GM18873 (cell line): ENCODE measurements around the gene VEZT.

Experiments
- ATAC-seq: cut with Tn5 transposase; IDR thresholded peaks from one replicate; pipeline ENCODE4 v1.9.1; 2021; ENCODE audit warnings: mild to moderate bottlenecking, moderate library complexity, moderate number of reproducible peaks; ENCODE audit not compliant: unreplicated experiment, low FRiP score

VEZT gene

DNA sequence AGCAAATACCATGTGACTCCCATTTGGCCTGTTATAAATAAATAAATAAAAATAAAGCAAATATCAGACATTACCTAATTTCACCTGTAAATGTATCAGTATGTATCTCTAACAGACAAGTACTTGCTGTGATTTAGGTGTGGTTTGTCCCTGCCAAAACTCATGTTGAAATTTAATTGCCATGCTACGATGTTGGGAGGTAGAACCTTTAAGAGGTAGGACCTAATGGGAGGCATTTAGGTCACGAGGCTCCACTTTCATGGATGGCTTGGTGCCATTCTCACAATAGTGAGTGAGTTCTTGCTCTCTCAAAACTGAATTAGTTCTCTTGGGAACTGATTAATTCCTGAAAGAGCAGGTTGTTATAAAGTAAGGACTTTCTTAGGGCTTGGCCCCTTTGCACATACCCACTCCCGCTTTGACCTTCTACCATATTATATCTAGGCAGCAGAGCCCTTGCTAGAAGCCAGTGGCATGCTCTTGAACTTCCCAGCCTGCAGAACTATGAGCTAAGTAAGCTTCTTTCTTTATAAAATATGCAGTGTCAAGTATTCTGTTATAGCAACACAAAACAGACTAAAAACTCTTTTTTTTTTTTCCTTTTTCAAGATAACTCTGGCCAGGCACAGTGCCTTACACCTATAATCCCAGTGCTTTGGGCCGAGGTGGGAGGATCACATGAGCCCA lies 26.0 kb downstream of the VEZT start:
- ATAC-seq: no peak

DNA sequence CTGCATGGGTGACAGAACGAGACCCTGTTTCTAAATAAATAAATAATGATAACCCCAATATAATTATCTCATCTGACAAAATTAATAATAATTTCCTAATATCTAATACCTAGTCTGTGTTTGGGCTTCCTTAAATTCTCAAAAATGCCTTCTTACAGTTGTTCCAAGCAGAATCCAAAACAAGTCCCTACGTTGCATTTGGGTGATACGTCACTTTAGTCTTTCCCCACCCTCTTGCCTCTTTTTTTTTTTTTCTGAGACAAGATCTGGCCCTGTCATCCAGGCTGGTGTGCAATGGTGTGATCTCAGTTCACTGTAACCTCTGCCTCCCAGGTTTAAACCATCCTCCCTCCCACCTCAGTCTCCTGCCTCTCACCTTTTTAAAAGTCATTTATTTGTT lies 26.7 kb downstream of the VEZT start:
- ATAC-seq: no peak

DNA sequence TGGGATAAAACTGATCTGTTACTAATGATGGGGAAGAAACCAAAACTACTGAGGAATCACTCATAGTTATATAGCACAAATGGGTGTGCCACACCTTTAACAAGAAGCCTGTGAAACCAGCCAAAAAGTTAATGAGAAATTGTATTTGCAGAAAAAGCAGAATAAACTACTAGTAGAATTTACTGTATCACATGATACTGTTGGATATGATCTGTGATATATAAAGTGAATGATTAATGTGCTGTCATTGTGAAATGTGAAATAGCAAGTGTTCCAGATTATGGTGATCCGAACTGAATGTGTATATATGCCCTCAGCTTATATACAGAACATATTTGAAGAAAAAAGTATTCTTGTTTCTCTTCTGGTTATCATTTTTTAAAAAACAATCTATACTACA lies 30.5 kb downstream of the VEZT start:
- ATAC-seq: no peak

DNA sequence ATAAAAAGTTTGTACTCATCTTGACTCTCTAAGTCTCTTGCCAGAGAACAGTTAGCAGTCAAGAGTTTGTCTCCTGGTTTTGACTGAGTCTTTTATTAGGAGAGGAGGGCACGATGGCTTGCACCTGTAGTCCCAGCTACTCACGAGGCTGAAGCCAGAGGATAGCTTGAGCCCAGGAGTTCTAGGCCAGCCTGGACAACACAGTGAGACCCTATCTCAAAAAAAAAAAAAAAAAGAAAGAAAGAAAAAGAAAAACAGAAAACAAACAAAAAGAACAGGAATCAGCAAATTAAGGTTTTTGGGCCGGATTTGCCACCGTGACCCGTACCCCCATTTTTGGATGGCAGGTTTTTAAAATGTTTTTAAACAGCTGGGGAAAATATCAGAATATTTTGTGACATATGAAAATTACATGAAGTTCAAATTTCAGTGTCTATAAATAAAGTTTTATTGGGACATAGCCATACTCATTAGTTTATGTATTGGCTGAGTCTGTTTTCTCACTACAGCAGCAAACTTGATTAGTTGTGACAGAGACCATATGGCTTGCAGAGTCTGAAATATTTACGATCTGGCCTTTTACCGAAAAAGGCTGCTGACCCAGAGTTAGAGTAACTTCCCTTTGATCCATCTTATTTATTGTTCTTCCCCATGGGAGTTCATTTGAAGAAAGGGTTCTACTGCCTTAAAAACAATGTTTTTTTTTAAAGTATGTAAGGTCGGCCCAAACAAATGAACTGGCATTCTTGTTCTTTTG lies 31.2 kb downstream of the VEZT start:
- ATAC-seq: no peak

DNA sequence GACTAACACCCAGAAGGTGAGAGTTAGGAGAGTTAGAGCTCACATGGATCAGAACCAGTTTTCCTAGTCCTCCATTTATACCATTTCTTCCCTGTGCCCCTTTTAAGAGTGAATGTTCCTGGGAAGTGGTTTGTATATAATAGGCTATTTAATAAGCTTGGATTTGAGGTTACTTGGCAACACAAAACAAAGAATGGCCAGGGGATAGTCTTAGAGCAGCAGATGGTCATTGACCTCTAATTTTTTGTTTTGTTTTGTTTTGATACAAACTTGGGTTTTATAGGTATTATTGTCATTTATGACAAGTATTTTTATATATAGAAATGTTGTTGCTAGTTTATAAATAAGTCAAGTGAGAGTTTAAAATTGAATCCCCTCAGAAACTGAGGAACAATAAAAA lies 35.8 kb downstream of the VEZT start:
- ATAC-seq: no peak

DNA sequence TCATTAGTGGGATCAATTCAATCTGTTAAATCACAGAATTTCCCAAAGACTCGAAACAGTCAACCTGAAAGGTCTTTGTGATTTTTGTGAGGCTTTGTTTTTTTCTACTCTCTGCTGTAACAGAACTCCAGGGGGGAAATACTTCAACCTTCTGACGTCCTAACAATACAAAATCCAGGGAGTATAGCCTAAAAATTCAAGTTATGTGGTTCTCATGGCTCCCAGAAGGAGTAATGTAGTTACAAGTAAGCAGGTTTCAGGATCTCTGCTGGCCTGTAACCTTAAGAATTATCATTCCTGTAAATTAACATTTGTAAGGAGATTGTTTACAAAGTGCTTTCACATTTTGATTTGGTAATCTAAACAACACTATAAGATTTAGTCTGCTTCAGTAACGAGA lies 39.9 kb downstream of the VEZT start:
- no peak for ATAC-seq

DNA sequence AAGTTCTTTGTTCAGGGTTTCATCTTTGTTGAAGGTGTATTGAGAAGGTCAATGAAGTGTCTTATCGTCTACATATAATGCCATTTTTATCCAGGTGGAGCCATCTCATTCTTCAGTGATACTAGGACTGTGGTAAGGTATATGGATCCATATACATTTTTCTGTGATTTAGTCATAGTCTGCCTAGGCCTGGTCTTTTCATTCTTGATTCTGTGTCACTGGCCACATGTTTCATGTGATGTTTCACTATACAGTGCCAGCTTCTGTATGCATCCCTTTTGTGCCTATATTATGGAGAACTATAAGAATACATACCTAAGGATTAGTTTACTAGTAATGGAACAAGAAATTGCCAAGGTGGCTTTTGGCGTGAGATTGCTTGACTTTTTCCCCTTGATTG lies 40.5 kb downstream of the VEZT start:
- ATAC-seq: no peak

DNA sequence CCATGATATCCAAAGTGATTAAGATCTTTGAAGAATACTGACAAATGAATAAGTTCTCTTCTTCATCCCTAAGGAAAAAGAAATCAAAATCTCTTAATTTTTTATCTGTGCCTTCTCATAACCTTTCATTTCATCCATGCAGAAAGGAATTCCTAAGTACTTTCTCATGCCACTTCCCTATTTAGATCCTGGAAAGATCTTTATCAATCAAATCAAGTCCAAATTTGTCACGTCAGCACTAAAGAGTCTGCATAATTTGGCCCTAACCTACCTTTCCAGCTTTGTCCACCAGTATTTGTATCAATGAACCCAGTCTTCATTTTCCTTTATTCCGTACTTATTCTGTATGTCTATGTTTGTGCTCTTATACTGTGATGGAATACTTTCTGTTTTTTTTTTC lies 41.2 kb downstream of the VEZT start:
- no peak for ATAC-seq

DNA sequence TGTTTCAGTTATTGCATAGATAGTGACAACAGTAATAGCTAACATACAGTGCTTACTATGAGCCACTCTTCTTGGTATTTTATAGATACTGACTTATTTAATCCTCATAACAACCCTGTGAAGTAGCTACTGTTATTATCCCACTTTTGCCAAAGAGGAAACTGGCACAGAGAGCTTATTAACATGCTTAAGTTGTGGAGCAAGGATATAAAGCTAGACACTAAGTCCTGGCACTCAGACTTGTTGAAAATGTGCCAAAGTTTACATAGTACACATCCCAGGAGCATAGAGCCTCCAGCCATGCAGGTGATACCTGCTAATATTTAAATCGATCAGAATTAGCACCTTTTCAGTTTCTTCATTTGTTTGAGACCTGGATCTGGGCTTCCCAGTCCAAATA lies 41.8 kb downstream of the VEZT start:
- no peak for ATAC-seq

DNA sequence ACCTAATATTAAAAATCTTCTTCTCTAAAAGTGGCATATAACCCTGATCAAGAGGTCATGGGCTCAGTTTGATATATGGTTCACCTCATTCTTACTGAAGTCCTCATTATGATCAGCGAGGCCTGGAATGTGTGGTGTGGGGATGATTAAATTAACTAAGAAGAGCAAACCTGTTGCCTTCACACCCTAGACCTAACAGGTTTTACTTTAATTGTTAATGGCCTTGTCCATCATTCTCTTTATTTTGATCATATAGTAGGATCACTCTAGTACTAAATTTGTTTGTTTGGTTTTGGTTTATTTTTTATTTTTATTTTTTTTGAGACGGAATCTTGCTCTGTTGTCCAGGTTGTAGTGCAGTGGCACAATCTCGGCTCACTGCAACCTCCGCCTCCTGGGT lies 43.5 kb downstream of the VEZT start:
- ATAC-seq: no peak

DNA sequence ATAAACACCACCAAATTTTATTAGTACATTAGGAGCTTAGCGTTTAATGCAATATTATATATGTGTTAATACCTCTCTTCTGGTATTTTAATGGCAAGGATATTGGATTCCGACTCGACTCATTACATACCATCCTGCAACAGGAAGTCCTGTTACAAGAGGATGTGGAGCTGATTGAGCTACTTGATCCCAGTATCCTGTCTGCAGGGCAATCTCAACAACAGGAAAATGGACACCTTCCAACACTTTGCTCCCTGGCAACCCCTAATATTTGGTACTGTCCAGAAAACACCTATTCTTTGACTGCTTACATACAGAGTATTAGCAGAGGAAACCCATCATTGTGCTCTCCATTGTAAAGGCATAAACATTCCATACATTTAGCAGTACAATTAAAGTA lies 45.2 kb downstream of the VEZT start:
- no peak for ATAC-seq

DNA sequence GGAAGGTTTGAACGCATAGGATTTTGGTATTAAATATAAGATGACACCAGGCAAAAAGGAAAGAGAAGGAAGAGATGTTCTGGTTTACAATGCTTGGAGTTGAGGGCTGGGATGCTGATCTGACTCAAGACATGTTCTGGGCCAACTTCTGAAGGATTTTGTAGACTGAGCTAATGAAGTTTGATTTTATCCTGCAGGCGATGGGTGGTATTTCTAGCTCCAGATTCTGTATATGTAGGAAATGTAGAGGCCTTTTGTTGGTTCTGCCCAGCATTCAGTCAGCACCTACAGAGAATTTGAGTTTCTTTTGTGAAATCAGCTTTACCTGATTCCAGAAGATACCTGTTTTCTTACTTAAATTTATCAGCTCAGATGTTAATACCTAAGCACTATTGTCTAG lies 48.2 kb downstream of the VEZT start:
- ATAC-seq: no peak

DNA sequence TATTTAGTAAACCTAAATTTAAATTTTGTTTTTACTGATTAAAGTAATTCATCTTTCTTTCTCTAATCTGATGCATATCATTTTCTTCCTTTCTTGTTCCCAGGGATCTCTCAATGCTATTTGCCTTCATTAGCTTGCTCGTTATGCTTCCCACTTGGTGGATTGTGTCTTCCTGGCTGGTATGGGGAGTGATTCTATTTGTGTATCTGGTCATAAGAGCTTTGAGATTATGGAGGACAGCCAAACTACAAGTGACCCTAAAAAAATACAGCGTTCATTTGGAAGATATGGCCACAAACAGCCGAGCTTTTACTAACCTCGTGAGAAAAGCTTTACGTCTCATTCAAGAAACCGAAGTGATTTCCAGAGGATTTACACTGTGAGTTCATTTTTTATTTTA lies 48.6 kb downstream of the VEZT start:
- no peak for ATAC-seq

DNA sequence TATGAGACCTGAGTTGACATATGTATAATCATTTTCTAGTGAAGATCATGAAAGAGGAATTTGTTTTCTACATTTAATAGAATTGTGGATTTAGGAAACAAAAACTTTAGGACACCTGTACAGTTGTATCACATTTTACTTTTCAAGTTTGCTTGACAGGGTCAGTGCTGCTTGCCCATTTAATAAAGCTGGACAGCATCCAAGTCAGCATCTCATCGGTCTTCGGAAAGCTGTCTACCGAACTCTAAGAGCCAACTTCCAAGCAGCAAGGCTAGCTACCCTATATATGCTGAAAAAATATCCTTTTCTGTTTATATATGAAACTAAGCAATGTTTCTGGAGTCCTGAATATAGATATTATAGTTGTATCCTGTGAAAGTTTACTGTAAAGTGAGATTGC lies 52.3 kb downstream of the VEZT start:
- no peak for ATAC-seq

DNA sequence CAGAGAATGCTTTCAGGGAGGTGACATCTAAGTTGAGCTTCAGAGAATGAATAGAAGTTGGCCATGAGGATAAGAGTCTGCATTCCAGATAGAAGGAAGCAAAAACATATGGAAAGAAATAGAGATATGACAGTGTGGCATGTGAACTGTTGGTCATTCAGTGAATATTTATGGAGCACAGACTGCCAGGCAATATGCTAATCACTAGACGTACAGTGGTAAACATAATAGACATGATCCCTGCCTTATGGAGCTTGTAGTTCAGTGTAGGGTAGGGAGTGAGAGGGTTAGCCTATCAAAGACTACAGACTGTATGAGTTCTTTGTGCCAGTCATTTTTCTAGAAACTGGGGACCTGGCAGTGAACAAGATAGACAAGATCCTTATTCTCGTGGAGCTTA lies 53.9 kb downstream of the VEZT start:
- no peak for ATAC-seq

DNA sequence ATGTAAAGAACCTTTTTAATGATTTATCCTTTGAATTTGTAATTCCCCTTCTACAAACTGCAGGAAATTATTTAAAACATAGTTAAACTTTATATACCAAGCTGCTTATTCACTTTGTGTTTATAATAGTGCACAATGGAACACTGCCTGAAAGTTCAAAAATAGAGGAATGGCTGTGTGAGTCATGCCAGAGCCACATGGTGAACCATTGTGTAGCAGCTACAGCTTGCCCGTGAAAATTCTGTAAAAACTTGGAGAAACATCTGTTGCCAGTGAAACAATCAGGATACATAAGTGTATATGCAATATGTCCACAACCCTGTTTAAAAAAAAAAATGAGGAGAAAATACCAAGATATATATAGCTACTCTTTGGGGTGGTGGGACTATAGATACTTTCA lies 59.5 kb downstream of the VEZT start:
- ATAC-seq: no peak

DNA sequence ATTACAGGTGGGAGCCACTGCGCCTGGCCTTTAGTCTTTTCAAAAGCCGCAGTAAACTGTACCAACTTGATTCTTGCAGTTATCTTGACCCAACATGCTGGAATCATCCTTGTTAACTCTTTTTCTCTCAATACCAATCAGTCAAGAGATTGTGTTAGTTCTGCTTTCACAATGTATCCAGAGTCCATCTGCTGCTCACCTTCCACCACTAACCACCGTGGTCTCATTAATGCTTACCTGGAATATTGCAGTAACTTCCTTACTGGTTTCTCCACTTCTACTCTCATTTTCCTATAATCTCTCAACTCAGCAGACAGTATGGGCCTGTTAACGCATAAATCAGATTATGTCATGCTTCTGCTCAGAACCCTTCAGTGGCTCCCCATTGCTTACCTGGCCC lies 62.2 kb downstream of the VEZT start:
- ATAC-seq: no peak

DNA sequence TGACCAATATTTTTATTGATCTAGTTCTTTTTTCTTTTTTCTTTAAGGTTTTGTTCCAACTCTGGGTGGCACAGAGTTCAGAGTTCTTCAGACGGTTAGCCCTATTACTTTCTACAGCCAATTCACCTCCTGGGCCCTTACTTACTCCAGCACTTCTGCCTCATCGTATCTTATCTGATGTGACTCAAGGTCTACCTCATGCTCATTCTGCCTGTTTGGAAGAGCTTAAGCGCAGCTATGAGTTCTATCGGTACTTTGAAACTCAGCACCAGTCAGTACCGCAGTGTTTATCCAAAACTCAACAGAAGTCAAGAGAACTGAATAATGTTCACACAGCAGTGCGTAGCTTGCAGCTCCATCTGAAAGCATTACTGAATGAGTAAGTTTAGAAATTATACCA lies 64.7 kb downstream of the VEZT start:
- no peak for ATAC-seq

DNA sequence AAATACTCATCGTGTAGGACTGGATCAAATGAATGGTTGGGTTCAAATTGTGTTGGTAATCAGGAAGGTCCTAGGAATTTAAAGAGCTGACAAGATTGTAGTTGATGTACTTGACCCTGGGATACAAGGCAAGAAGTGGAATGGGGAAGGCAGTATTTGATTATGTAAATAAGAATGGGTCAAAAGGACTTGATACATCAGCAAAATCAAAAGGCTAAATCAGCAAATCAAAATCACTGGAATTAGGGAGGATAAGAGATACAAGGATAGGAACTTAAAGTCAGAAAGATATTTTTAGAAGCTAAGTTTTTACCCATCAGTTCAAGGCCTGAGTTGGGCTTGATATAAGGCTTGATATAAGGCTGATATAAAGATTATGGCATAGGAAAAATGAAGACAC lies 65.8 kb downstream of the VEZT start:
- ATAC-seq: no peak

DNA sequence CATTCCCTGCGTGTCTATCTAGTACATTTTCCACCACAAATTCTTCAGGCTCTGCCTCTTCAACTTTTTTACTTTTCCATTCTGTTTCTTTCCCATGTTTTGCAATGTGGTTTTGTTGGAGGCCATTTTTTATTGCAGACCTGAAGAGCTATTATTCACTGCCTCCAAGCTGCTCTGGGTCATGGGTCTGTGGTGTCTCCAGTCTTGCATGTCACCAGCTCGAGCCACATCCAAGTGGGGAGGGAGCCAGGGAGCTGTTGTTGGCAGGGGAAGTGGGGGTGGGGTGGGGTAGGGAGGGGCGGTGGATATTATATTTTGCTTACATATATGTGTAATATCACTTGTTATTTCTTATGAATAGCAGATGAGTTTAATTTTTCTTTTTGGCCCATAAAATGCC lies 69.1 kb downstream of the VEZT start:
- no peak for ATAC-seq

DNA sequence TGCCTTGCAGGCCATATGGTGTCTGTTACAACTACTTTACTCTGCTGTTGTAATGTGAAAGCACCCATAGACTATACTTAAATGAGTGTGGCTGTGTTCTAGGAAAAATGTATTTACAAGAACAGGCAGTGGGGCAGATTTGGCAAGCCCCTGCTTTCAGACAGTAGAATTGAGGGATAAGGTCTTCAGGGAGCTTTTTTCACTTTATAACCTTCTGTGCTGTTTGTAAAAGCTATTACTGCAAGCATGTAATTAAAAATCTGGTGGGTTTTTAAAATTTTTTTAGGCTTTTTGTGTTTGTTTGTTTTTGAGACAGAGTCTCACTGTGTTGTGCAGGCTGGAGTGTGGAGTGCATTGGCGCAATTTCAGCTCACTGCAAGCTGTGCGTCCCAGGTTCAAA lies 73.9 kb downstream of the VEZT start:
- ATAC-seq: no peak

DNA sequence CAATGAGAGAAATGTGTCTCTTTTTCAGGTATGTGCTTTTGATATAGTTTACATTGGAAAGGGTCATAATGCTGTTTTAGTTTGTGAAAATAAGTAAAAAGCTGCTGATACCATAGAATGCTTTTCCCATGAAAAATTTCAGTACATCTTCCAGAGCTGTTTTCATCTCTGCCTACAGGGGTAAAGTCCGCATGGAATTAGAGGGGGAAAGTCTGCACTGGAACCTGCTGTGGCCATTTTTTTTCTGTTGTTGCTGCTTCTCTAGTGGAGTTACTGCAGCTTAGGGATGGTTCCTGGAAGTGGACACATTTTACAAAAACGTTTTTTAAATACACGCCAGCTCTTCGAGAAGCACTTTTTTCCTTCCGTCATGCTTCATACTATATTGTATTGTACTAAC lies 81.3 kb downstream of the VEZT start:
- ATAC-seq: no peak
